ENCODE results near the gene NIPA2.

Gene NIPA2

DNA sequence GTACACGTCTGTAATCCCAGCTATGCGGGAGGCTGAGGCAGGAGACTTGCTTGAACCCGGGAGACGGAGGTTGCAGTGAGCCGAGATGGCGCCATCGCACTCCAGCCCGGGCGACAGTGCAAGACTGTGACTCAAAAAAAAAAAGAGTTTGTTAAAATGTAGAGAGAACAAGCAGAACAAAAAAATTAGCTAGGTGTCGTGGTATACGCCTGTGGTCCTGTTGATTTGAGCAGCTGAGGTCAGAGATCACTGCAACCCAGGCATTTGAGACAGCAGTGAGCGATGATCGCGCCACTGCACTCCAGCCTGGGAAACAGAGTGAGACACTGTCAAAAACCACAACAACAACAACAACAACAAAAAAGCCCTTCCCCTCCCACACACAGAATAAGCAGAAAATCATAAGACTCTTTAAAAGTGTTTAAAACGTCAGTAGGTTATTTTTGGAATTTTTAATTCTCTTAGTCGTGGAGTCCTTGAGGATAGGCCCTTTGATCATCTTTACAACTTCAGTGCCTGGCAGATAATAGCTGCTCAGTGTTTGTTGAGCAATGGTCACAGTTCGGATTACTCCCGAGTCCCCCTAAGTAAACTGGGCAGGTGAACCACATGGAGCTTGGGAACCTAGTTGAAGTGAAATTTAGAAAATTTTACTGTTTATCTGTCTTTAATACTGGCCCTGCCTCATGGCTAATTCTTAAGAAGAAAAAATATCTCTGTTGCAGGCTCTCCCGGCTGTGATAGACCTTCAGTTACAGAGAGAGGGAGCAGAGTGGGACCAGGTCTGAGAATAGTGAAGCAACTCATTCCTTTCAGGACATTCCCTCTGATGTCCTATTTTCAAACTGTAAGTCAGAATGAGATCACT, 6.2 kb downstream of the NIPA2 start:
- DNase-seq, result no peak

GRCh38 chr15:22845289-22845900, 6.9 kb downstream of the NIPA2 start:
- no peak for DNase-seq

GRCh38 chr15:22846073-22846472, 7.6 kb downstream of the NIPA2 start:
- no peak for DNase-seq

DNA sequence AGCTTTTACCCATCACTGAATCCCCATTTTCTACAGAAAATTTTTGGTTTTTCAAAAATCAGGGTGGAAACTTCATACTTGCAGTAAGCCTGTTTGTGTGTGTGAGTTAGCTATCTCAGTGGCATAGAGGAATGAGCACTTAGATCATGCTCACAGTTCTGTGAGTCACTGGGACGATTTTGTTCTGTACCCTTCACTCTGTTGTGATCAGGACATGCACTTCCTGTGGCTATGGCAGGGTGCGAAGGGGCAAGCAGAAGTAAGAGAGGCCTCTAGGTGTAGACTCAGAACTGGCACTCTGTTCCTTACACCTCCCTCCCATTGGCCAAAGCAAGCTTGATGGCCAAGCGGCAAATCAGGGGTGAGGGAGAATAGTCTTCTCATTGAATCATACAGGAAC, 11.6 kb downstream of the NIPA2 start:
- DNase-seq, result no peak

- DNase-seq, result no peak
Observed at GRCh38 chr15:22851513-22851912, 13.0 kb downstream of the NIPA2 start.

DNA sequence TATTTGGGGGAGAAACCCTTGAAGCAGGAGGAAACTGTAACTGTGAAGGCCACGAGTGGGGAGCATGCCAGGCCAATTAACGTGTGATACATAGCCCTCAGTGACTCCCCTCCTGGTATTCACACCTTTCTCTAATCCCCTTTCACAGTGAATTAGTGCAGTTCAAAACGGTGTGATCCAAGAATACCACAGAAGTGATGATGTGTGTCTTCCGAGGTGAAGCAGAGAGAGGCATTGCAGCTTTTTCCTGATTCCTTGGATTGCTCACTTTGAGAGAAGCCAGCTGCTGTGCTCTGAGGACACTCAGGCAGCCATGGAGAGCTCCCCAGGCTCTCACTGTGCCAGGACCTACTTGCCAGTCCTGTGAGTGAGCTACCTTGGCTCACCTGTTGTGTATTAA, 17.3 kb downstream of the NIPA2 start:
- no peak for DNase-seq

GRCh38 chr15:22856659-22857058, 18.2 kb downstream of the NIPA2 start:
- no peak for DNase-seq

- DNase-seq, result no peak
Observed at GRCh38 chr15:22861161-22861560, 22.7 kb downstream of the NIPA2 start.

DNA sequence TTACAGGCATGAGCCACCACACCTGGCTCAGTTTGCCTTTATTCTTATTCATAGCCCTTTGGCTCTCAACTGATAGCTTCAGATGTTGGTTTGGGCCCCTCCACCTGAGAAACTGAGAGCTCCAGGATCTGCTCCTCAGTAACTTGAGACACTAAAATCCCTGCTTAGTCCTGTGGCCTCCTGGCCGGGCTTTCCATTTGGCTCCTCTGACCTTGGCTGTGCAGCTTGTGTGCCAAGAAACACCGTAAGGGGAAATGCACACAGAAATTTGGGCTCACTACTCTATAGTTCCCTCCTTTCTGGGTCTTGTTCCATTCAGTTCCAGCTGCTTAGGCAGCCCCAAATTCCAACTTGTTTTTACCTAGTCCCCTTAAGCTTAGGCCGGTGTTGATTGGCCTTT, 24.9 kb downstream of the NIPA2 start:
- no peak for DNase-seq

DNA sequence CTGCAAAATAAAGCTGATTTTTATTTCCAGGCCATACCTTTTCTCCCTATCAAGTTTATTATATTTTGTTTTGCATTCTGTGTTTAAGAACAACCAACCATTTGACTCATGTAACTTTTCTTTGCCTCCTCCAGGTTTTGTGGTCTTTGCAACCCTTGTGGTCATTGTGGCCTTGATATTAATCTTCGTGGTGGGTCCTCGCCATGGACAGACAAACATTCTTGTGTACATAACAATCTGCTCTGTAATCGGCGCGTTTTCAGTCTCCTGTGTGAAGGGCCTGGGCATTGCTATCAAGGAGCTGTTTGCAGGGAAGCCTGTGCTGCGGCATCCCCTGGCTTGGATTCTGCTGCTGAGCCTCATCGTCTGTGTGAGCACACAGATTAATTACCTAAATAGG, 27.6 kb downstream of the NIPA2 start:
- no peak for DNase-seq

DNA sequence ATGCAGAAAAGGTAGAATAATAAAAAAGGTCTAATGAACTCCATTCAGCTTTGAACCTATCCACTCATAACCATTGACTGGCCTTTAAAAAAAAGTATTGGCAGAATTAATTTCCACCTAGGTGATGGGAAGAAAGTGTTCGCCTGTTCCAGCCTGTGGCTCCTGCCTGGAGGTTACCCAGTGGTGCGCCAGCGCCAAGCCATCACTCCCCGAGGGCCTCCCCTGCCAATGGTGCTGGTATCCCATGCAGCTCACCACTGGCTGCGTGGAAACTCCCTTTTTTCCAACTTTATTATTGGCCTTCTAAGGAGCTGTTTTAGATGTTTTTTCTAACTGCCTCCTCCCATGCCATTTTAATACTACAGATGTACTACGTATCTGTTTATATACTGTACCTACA, 29.4 kb downstream of the NIPA2 start:
- no peak for DNase-seq

DNA sequence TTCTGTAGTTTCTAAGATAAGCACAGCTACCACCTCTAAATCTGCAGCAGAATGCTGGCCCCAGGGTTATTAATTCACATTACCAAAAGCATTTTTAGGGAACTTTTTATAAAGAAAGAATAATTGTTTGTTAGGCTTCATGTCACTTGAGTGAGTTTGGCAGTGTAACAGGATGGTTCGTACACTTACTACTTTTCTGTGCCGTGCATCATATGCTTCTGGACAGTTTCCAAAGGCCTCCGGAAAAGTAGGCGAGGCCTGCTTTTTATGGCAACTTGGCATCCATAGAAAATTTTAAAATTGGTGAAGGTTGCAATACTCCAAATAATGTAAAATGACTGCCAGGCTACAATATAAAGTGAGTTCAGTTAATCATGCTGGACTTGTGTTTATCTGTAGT, 30.0 kb downstream of the NIPA2 start:
- no peak for DNase-seq

GRCh38 chr15:22868928-22869327, 30.5 kb downstream of the NIPA2 start:
- no peak for DNase-seq

DNA sequence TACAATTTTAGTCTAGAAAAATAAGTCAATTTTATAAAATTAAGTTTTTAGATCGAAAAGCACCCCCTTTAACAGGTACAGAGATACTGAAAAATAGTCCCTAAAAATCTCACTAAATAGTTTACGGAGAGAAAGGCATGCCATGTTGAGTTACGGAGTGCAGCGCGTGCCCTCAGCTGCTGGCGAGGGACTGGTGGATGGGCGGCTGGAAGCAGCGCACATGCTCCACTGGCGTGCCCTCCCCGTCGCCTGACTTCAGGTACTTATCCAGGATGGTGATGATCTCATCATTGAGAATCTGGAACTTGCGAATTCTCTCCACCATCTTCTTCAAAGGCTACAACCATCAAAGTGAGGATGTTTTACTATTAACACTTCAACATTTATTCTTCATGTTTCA, 31.4 kb downstream of the NIPA2 start:
- no peak for DNase-seq

- DNase-seq, result no peak
Observed at GRCh38 chr15:22870865-22871264, 32.4 kb downstream of the NIPA2 start.

DNA sequence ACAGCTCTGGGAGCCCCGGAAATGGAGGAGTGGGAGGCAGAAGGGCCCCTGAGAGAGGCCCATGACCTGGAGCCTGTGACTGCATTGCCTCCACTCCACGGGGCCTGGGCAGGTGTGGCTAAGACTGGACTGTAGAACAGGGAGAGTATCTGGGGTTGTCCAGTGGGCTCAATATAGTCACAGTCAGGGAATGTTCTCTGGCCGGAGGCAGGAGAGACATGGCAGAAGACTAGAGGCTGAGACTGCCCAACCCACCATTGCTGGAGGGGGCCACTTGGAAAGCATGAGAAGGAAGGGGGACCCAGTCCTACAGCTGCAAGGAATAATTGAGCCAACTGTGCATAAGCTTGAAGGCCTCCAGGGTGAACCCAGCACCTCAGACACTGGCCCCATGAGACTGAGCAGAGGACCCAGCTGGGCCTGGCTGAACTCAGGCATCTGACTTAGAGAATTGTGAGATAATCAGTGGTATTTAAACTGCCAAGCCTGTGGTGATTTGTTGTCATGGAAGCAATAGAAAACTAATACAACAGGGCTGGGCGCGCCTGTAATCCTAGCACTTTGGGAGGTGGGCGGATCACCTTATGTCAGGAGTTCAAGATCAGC, 33.1 kb downstream of the NIPA2 start:
- no peak for DNase-seq

- no peak for DNase-seq
Observed at GRCh38 chr15:22872936-22873701, 34.7 kb downstream of the NIPA2 start.

- no peak for DNase-seq
Observed at GRCh38 chr15:22873841-22874240, 35.4 kb downstream of the NIPA2 start.

DNA sequence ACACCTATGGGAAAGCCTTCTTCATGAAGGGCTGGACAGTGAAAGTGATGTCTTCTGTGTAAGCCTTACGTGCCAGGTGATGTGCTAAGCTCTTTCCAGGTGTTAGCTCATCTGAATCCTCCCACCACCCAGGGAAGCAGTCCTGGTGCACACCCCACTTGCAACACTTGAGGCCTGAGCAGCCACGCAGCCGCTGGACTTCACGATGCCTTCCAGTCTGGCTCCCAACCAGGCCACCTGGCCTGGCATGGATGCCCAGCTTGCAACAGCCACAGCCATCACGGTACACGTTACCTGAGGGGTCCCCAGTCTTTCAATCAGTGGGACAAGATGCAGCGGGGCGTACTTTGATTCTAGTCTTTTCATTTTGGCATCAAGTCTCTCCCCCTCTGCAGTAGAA, 35.8 kb downstream of the NIPA2 start:
- DNase-seq, result no peak

GRCh38 chr15:22874966-22875365, 36.5 kb downstream of the NIPA2 start:
- DNase-seq, result no peak

DNA sequence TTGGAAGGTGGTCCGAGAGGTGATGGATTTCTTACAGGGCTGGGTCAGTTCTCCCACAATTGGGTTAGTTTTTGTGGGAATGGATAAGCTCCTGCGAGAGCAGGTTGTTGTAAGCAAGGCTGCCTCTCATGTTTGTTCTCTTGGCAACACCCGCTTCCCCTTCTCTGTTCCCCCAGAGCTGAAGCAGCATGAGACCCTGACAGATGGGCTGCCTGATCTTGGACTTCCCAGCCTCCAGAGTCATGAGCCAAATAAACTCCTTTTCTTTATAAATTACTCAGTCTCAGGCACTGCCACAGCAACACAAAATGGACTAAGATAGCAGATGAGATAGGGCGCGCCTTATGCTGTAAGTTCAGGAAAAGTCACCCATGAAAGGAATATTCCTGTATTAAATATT, 38.7 kb downstream of the NIPA2 start:
- no peak for DNase-seq

DNA sequence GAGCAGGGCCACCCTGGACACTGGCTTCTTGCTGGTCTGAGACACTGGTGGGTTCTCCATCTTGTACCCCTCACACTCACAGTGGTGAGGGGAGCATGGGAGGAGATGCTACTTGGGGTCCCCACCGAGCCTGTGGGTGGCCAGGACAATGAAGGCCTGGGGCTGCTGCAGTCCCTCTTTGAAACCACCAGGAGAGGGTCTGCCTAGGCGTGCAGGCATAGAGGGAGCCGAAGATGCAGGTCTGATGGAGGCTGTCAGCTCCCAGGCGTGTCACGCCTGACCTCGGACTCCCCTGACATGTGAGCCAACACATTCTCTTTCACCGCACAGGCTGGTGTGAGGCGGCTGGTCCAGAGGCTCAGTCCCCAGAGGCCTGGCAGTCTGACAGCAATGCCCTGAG, 39.1 kb downstream of the NIPA2 start:
- no peak for DNase-seq

DNA sequence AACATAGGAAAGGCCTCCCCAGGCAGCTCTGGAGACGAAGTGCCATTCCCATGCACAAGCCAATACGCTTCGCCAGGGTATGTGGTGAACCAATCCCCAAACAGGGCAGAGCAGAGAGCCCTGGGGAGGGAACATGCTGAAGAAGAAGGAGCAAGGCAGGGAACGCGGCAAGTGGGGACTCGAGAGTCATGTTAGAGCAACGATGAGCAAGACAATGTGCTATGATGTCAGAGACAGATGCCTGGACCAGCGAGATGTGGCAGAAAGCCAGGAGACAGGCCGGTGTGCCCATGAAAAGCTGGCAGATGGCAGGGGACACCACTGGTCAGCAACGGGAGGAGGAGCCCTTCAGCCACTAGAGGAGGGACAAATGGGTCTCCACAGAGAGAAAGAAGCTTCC, 39.6 kb downstream of the NIPA2 start:
- no peak for DNase-seq

Data from NCI-H526 treated with DMSO at 0.1 percent for 48 hours (cell line).